GM12878 (cell line): ENCODE data around the gene HERC6. TPM values are rescaled to one million over a fixed set of nuclear protein-coding genes. Genes with fewer than 3 reads are reported as not detected.

Experiments used
- ATAC-seq: fragments of 200-7000 bp; cut with Tn5 transposase; 3 replicates; pipeline ENCODE4 v1.9.1; 2020; ENCODE audit warnings: mild to moderate bottlenecking, moderate library complexity
- BruUV-seq: library from RNA; stranded (reverse); fragments of 400-500 nt; replicated peaks from 2 replicates; lab custom pipeline; 2021; lab: Mats Ljungman, UMichigan
- CTCF ChIA-PET: fragments of 300-600 bp; sonication (Branson Sonifier 250); formaldehyde crosslinking; extraction: SDS; loops from one replicate; lab custom pipeline; 2021; ENCODE audit warnings: inconsistent platforms; lab: Yijun Ruan, JAX
- POLR2A ChIA-PET: fragments of 350-600 bp; formaldehyde crosslinking; extraction: SDS; loops from one replicate; lab custom pipeline; 2021; ENCODE audit warnings: inconsistent platforms; lab: Charles Lee
- RAD21 ChIA-PET: fragments of 300-600 bp; sonication (Branson Sonifier 250); formaldehyde crosslinking; loops from one replicate; lab custom pipeline; 2023; ENCODE audit warnings: antibody characterized with exemption; ENCODE audit not compliant: unreplicated experiment; lab: Charles Lee
- SMC1A ChIA-PET: fragments of 300-600 bp; sonication (Branson Sonifier 250); formaldehyde crosslinking; loops from one replicate; lab custom pipeline; 2023; ENCODE audit not compliant: unreplicated experiment, uncharacterized antibody; lab: Charles Lee
- DNase-seq: peaks from one replicate; pipeline ENCODE4 v3.0.0-alpha.2; 2011; ENCODE audit warnings: low read depth, low spot score
- FAIRE-seq: peaks from 3 replicates; lab custom pipeline; 2011; peaks lifted over from hg19 to GRCh38; lab: Jason Lieb, UNC
- H2AFZ ChIP-seq: 2 replicates; pipeline ENCODE4 v1.6.0; 2011; ENCODE audit warnings: low read depth, low read length, control low read depth; ENCODE audit not compliant: control insufficient read depth
- H3K27ac ChIP-seq: 2 replicates; pipeline ENCODE4 v1.5.1; 2011; ENCODE audit warnings: control low read depth; ENCODE audit not compliant: control insufficient read depth, insufficient read depth
- H3K27me3 ChIP-seq, 2 experiments: replicated peaks in 1 of 2; 2 replicates each; pipeline versions ENCODE4 v1.6.0 to v1.6.1; 2011; ENCODE audit warnings: low read length in 1 of 2; ENCODE audit not compliant: control insufficient read depth in 2 of 2, insufficient read depth in 2 of 2
- H3K36me3 ChIP-seq, 2 experiments: 2 replicates each; pipeline ENCODE4 v1.5.1; 2011; ENCODE audit warnings: low read length in 1 of 2; ENCODE audit not compliant: control insufficient read depth in 2 of 2, insufficient read depth in 2 of 2
- H3K4me1 ChIP-seq: 2 replicates; pipeline ENCODE4 v1.6.1; 2011; ENCODE audit warnings: mild to moderate bottlenecking, low read length, moderate library complexity, mixed read lengths; ENCODE audit not compliant: control insufficient read depth, insufficient read depth
- H3K4me2 ChIP-seq: 2 replicates; pipeline ENCODE4 v1.6.0; 2011; ENCODE audit warnings: control low read depth; ENCODE audit not compliant: control insufficient read depth, insufficient read depth
- H3K4me3 ChIP-seq: fragments of 200-600 bp; sonication (generic); 2 replicates; pipeline ENCODE4 v1.5.1; 2016
- H3K79me2 ChIP-seq: 2 replicates; pipeline ENCODE4 v1.6.0; 2011; ENCODE audit warnings: low read length; ENCODE audit not compliant: control insufficient read depth, insufficient read depth
- H3K9ac ChIP-seq: 2 replicates; pipeline ENCODE4 v1.8.0; 2011; ENCODE audit warnings: low read length, control low read depth, mixed read lengths; ENCODE audit not compliant: control insufficient read depth, insufficient read depth
- H3K9me3 ChIP-seq: replicated peaks from 3 replicates; pipeline ENCODE4 v1.5.1; 2011; ENCODE audit warnings: mild to moderate bottlenecking, low read length; ENCODE audit not compliant: control insufficient read depth, insufficient read depth
- H4K20me1 ChIP-seq: 2 replicates; pipeline ENCODE4 v1.6.0; 2011; ENCODE audit not compliant: control insufficient read depth, insufficient read depth
- BCL3 ChIP-seq: IDR thresholded peaks from 2 replicates; pipeline ENCODE4 v1.6.1; 2011; ENCODE audit warnings: borderline replicate concordance, low read depth, mild to moderate bottlenecking, moderate library complexity, low read length; ENCODE audit not compliant: insufficient read depth, poor library complexity, severe bottlenecking
- EGR1 ChIP-seq, 2 experiments: IDR thresholded peaks; 1 replicate in 1 of 2; 2 replicates in 1 of 2; pipeline ENCODE4 v1.6.1; 2011 to 2012; ENCODE audit warnings: low read depth in 2 of 2, low read length in 2 of 2, borderline replicate concordance in 1 of 2, mild to moderate bottlenecking in 1 of 2, moderate library complexity in 1 of 2
- FOS ChIP-seq: IDR thresholded peaks from 3 replicates; pipeline ENCODE4 v1.6.1; 2011; ENCODE audit warnings: borderline replicate concordance; ENCODE audit not compliant: insufficient read length; ENCODE audit errors: extremely low read depth
- IKZF2 ChIP-seq, 2 experiments: fragments of 450-650 bp; IDR thresholded peaks; 2 replicates each; pipeline ENCODE4 v1.6.1; 2017; ENCODE audit warnings: mild to moderate bottlenecking in 2 of 2, moderate library complexity in 2 of 2
- MXI1 ChIP-seq: fragments of 150-350 bp; IDR thresholded peaks from 2 replicates; pipeline ENCODE4 v1.6.1; 2011; ENCODE audit warnings: low read depth, mild to moderate bottlenecking, inconsistent platforms, low read length, improper control_type of control experiment
- MYC ChIP-seq: IDR thresholded peaks from 2 replicates; pipeline ENCODE4 v1.6.1; 2011; ENCODE audit warnings: mild to moderate bottlenecking, low read length, moderate library complexity, inconsistent platforms; ENCODE audit not compliant: insufficient read depth, insufficient replicate concordance, insufficient read length, severe bottlenecking
- NBN ChIP-seq: fragments of 450-650 bp; IDR thresholded peaks from 2 replicates; pipeline ENCODE4 v1.6.1; 2016
- PML ChIP-seq: IDR thresholded peaks from 2 replicates; pipeline ENCODE4 v1.6.1; 2012; ENCODE audit warnings: low read length, inconsistent platforms
- RAD51 ChIP-seq: fragments of 450-650 bp; IDR thresholded peaks from 2 replicates; pipeline ENCODE4 v1.6.1; 2016; ENCODE audit warnings: moderate library complexity, mild to moderate bottlenecking, inconsistent platforms
- RELA ChIP-seq: fragments of 450-650 bp; IDR thresholded peaks from 2 replicates; pipeline ENCODE4 v1.8.0; 2014; ENCODE audit warnings: borderline replicate concordance; ENCODE audit not compliant: partially characterized antibody
- SRF ChIP-seq, 2 experiments: IDR thresholded peaks; 2 replicates each; pipeline ENCODE4 v1.6.1; 2011; ENCODE audit warnings: low read depth in 2 of 2, low read length in 2 of 2, mild to moderate bottlenecking in 1 of 2, moderate library complexity in 1 of 2
- USF1 ChIP-seq: IDR thresholded peaks from 2 replicates; pipeline ENCODE4 v1.6.1; 2011; ENCODE audit warnings: borderline replicate concordance, low read depth, mild to moderate bottlenecking, moderate library complexity, mixed read lengths, low read length; ENCODE audit not compliant: insufficient read depth; ENCODE audit errors: extremely low read length
- YBX1 ChIP-seq: fragments of 450-650 bp; IDR thresholded peaks from 2 replicates; pipeline ENCODE4 v1.6.1; 2016; ENCODE audit warnings: antibody characterized with exemption
- WGBS: methylation state at CpG from one replicate; pipeline ENCODE4 v1.1.6; 2016; ENCODE audit warnings: low lambda C conversion rate; ENCODE audit not compliant: insufficient replicate concordance, insufficient coverage; ENCODE audit errors: missing lambda C conversion rate; 5-methylcytosine and 5-hydroxymethylcytosine counted together
- in situ Hi-C: fragments of 300-500 bp; cut with MboI; formaldehyde crosslinking; loops from 9 replicates; pipeline ENCODE4 v1.14.3; 2018; ENCODE audit warnings: mixed read lengths
- intact Hi-C: fragments of 100-400 bp; cut with micrococcal nuclease; formaldehyde crosslinking; loops from one replicate; pipeline ENCODE4 v1.14.2; 2022; ENCODE audit not compliant: unreplicated experiment
- polyA plus RNA-seq, 11 experiments: library from polyadenylated mRNA; depleted of rRNA in 4 of 11; unstranded in 6 of 11; stranded (reverse) in 5 of 11; fragments of >200 nt; fragmentation: Nextera tagmentation in 4 of 11; fragmentation: Illumina TruSeq in 1 of 11; extraction: Ambion mirVana in 4 of 11; extraction: Trizol in 1 of 11; gene quantifications; 1 replicate in 1 of 11; 2 replicates in 10 of 11; pipeline versions ENCODE4 v1.2.1 to v1.2.3, GENCODE V29; 2011 to 2016; ENCODE audit warnings: inconsistent platforms in 2 of 11, missing spikeins in 2 of 11, low read depth in 1 of 11
- total RNA-seq, 4 experiments: library from RNA; depleted of rRNA in 3 of 4; stranded (reverse); fragments of >200 nt in 3 of 4; fragmentation: Illumina TruSeq in 1 of 4; extraction: Trizol in 1 of 4; gene quantifications; 2 replicates each; pipeline versions ENCODE4 v1.2.1 to v1.2.3, GENCODE V29; 2013 to 2021

Gene HERC6
- total and polyA plus RNA-seq, 10 of the 15 experiments (the other 5 are each of a cell fraction or from before 2014, with no cell fraction given) = 1.7 to 26.4 (median 5.9) TPM

- peak; percentile 36 for ATAC-seq
These were observed 12.2 kb upstream of the HERC6 start for GRCh38 chr4:88366460-88366859.

More at GRCh38 chr4:88366460-88366859, 12.2 kb upstream of the HERC6 start:
- H3K27ac ChIP-seq = no peak overlapping the region
- H4K20me1 ChIP-seq = no peaks in the 10 kb centered on the region
- peaks cover 7% of the 10 kb centered on the region; the same call in 1 of the 3 replicates for H3K9me3 ChIP-seq
- no peak for FAIRE-seq
- H3K27me3 ChIP-seq = no peaks in the 10 kb centered on the region
- no peak overlapping the region for H3K9ac ChIP-seq
- H3K79me2 ChIP-seq = no peaks in the 10 kb centered on the region
- no peak overlapping the region for H3K4me3 ChIP-seq
- in situ Hi-C loops = no loop called here
- 98% methylated on average over 2 of the region's 2 CpGs for WGBS
- ChIA-PET CTCF (interaction anchor here (0.8 to 2.2 kb wide), 4 partner anchors 26 to 148 kb away, joined by 3 to 13 read pairs (median 6); no protein-coding TSS in a partner anchor), SMC1A (interaction anchor here (0.6 to 6.8 kb wide), 5 partner anchors 60 to 150 kb away, joined by 3 to 109 read pairs (median 3); no protein-coding TSS in a partner anchor), POLR2A (no interaction called here), RAD21 (interaction anchor here (1.8 to 5.8 kb wide), 2 partner anchors 147 to 148 kb away, joined by 10 to 75 read pairs; no protein-coding TSS in a partner anchor)
- TF ChIP-seq SRF (IDR thresholded peaks at IDR 0.05; ENCODE audit: low read depth in 2 of 2, low read length in 2 of 2) (no peak), MYC (no peak), RAD51 (no peak), EGR1 (IDR thresholded peaks at IDR 0.05; ENCODE audit: borderline replicate concordance in 1 of 2, low read depth in 2 of 2, low read length in 2 of 2) (no peak), MXI1 (no peak), IKZF2 (IDR thresholded peaks at IDR 0.05) (no peak), PML (no peak), NBN (no peak), YBX1 (no peak), FOS (no peak), RELA (no peak), BCL3 (no peak), USF1 (no peak)
- intact Hi-C loops = loop anchor here (2.0 to 10.0 kb wide), 2 partner anchors 46 to 332 kb away; no protein-coding TSS in a partner anchor
- peak overlapping the region; percentile 57; the same call in 1 of the 2 replicates for H2AFZ ChIP-seq
- DNase-seq = no peak
- no peaks in the 10 kb centered on the region for H3K4me1 ChIP-seq
- no TSS peak for BruUV-seq
- no peaks in the 10 kb centered on the region for H3K36me3 ChIP-seq
- H3K4me2 ChIP-seq = no peak overlapping the region
